ENCODE results near the gene ARHGAP35.

Gene ARHGAP35

DNA sequence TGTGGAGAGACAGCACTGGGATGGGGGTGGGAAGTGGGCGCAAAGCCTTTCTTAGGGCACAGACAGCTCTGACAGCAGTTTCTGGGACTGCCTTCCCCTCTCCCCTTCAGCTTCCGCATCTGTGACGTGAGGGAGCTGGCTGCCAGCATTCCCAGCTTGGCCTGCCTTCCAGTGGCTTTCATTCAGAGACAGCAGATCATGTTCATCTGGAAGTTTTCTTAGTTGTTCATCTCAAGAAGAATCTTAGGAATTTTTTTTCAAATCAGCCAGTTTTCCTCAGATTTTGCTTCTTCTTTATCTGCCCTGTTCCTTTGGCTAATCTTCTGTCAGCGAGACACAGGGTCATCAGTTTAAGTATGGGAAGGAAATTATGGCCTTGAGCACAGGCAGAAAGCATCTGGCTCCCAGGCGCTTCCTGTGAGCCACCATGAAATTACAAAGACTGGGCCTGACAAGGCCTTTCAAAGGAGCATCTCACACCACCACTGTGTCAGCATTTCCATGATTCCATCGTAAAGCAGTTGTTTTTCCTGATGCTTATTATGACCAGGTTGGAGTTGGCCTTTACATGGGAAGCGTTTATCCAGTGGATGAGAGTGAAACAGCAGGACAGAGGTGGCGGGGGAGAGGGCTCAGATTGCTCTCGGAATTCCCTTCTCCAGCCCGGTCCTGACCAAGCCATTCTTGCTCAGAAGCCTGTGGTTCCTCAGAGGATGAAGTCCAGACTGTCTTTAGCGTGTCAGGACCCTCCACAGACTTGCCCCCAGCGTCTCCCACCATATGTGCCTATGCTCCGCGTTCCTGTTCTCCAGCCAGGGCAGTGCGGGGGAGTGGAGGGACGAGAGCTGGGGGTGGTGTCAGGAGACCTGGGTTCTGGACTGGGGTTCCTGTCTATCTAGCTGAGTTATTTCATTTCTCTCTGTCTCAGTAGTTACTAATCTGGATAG, 43.6 kb downstream of the ARHGAP35 start:
- DNase-seq (ENCODE audit: low read depth) = no peak

DNA sequence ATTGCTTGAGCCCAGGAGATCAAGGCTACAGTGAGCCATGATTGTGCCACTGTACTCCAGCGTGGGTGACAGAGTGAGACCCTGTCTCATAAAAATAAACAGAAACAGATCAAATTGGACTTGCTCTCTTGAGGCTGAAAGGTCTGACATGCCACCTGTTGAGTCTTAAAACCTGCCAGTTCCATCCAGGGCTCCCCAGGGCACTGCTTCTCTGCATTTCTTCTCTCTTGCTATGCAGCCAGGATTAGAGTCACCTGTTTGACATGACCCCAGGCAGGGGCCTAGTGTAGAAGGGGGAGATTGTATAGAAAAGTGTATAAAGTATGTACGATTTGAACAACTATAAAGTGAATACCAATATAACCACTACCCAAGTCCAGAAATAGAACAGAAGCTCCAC, 45.4 kb downstream of the ARHGAP35 start:
- DNase-seq (ENCODE audit: low read depth) = no peak

DNA sequence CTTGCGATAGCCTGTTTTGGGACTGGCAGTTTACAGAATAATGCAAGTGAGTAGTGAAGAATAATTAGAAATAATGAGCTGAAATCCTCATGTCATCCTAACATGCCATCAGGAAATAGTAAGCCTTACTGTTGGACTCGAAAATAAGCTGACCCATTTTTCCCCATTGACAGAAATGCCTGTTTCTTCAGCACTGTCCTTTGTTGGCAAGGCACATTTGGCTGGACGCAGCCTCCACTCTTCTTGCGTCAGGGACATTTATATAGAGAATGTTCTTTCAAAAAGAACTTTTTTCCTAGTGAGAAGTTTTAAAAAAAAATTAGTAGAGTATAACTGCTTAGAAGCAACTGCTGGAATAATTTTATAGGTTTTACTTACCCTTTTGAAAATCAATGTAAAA, 47.1 kb downstream of the ARHGAP35 start:
- no peak for DNase-seq (ENCODE audit: low read depth)

DNA sequence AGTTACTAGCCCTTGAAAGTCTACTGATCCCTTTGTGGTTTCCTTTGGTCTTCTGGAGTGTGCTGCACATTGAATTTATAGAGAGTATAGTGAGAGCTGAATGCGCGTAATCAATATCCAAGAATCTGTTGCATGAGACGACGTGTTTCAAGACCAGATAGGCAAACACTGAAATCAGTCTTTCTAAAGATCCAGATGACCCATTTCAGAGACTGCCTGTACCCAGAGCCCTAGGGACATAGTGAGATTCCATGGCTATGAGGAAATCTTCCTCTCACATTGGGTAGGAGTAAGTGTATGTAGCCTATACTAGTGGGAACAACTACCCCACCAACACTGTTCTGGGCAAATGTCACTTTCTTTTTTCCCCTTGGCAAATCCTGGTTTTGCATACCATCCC, 48.6 kb downstream of the ARHGAP35 start:
- no peak for DNase-seq (ENCODE audit: low read depth)
